H1 (cell line): ENCODE measurements around the gene COX19. TPM values are rescaled to one million over a fixed set of nuclear protein-coding genes. Genes with fewer than 3 reads are reported as not detected.
A peak's percentile ranks its signal among the peaks of the same experiment; 100 is the strongest.

Source experiments
- CTCF ChIA-PET: fragments of 300-600 bp; sonication (Branson Sonifier 250); formaldehyde crosslinking; loops from one replicate; lab custom pipeline; 2021; ENCODE audit not compliant: partially characterized antibody; lab: Charles Lee
- POLR2A ChIA-PET: fragments of 300-600 bp; sonication (Branson Sonifier 250); formaldehyde crosslinking; loops from one replicate; lab custom pipeline; 2021; ENCODE audit warnings: inconsistent platforms; ENCODE audit not compliant: partially characterized antibody; lab: Charles Lee
- DNase-seq, 2 experiments: peaks; one replicate each; pipeline versions ENCODE4 v3.0.0 to v3.0.0-alpha.2; 2010 to 2022; ENCODE audit warnings: low spot score in 2 of 2, low read depth in 1 of 2, mixed read lengths in 1 of 2
- FAIRE-seq: peaks from 2 replicates; lab custom pipeline; 2011; peaks lifted over from hg19 to GRCh38; lab: Jason Lieb, UNC
- H2AFZ ChIP-seq: 2 replicates; pipeline ENCODE4 v1.8.1; 2012; ENCODE audit warnings: low read length, inconsistent platforms
- H2AK5ac ChIP-seq: 2 replicates; pipeline ENCODE4 v1.6.1; 2013; ENCODE audit warnings: low read depth, low read length
- H2BK120ac ChIP-seq: replicated peaks from 2 replicates; pipeline ENCODE3; 2013; ENCODE audit warnings: low read depth, low read length, inconsistent platforms
- H2BK12ac ChIP-seq: 2 replicates; pipeline ENCODE4 v1.6.1; 2013; ENCODE audit warnings: low read depth, low read length
- H2BK15ac ChIP-seq: 2 replicates; pipeline ENCODE4 v1.6.1; 2013; ENCODE audit warnings: low read length
- H2BK20ac ChIP-seq: 2 replicates; pipeline ENCODE4 v1.6.1; 2013; ENCODE audit warnings: low read length
- H2BK5ac ChIP-seq: 2 replicates; pipeline ENCODE4 v1.6.1; 2013; ENCODE audit warnings: low read depth, low read length
- H3K14ac ChIP-seq: 2 replicates; pipeline ENCODE4 v1.6.1; 2013; ENCODE audit warnings: inconsistent platforms; ENCODE audit not compliant: insufficient read length
- H3K18ac ChIP-seq: 2 replicates; pipeline ENCODE4 v1.6.1; 2013; ENCODE audit warnings: low read length; ENCODE audit errors: extremely low read depth
- H3K23ac ChIP-seq: 2 replicates; pipeline ENCODE4 v1.6.1; 2013; ENCODE audit warnings: inconsistent platforms; ENCODE audit not compliant: insufficient read length
- H3K23me2 ChIP-seq: 2 replicates; pipeline ENCODE4 v1.6.1; 2013; ENCODE audit warnings: low read depth, low read length
- H3K27ac ChIP-seq: 2 replicates; pipeline ENCODE4 v1.6.1; 2011; ENCODE audit warnings: low read depth, low read length, inconsistent platforms
- H3K27me3 ChIP-seq, 4 experiments: replicated peaks in 1 of 4; 1 replicate in 1 of 4; 2 replicates in 3 of 4; pipeline versions ENCODE4 v1.6.1 to v1.8.1; 2011 to 2013; ENCODE audit warnings: low read length in 3 of 4, mild to moderate bottlenecking in 3 of 4, inconsistent platforms in 2 of 4, mixed read lengths in 2 of 4, moderate library complexity in 1 of 4; ENCODE audit not compliant: control insufficient read depth in 3 of 4, insufficient read depth in 3 of 4; ENCODE audit errors: extremely low read depth in 1 of 4
- H3K36me3 ChIP-seq, 4 experiments: 2 replicates each; pipeline versions ENCODE4 v1.6.1 to v1.8.1; 2011 to 2013; ENCODE audit warnings: mild to moderate bottlenecking in 4 of 4, low read length in 3 of 4, moderate library complexity in 2 of 4, control low read depth in 1 of 4, inconsistent platforms in 1 of 4; ENCODE audit not compliant: insufficient read depth in 4 of 4, control insufficient read depth in 2 of 4
- H3K4ac ChIP-seq: replicated peaks from 2 replicates; pipeline ENCODE3; 2013; ENCODE audit warnings: low read length, low read depth, mixed read lengths, inconsistent platforms; ENCODE audit not compliant: insufficient read length
- H3K4me1 ChIP-seq, 4 experiments: replicated peaks in 1 of 4; 1 replicate in 1 of 4; 2 replicates in 3 of 4; pipeline versions ENCODE4 v1.6.1 to v1.8.1; 2011 to 2013; ENCODE audit warnings: low read length in 3 of 4, inconsistent platforms in 2 of 4, mixed read lengths in 1 of 4; ENCODE audit not compliant: insufficient read depth in 4 of 4, control insufficient read depth in 3 of 4
- H3K4me2 ChIP-seq, 2 experiments: 2 replicates each; pipeline versions ENCODE4 v1.6.1 to v1.8.1; 2011 to 2013; ENCODE audit warnings: low read depth in 2 of 2, low read length in 2 of 2, control low read depth in 1 of 2, inconsistent platforms in 1 of 2, mild to moderate bottlenecking in 1 of 2; ENCODE audit not compliant: insufficient read depth in 1 of 2
- H3K4me3 ChIP-seq, 4 experiments: fragments of 200-600, 300-600 bp in 1 of 4; sonication (generic), shearing (Covaris generic), sonication (Bioruptor Twin) in 1 of 4; 2 replicates each; pipeline versions ENCODE4 v1.5.1 to v1.8.1; 2011 to 2016; ENCODE audit warnings: low read length in 4 of 4, low read depth in 3 of 4, control low read depth in 2 of 4, inconsistent platforms in 2 of 4, mild to moderate bottlenecking in 2 of 4, mixed read lengths in 1 of 4, moderate library complexity in 1 of 4; ENCODE audit not compliant: insufficient read depth in 2 of 4; ENCODE audit errors: extremely low read depth in 1 of 4
- H3K56ac ChIP-seq: replicated peaks from 2 replicates; pipeline ENCODE3; 2013; ENCODE audit warnings: low read depth, mild to moderate bottlenecking, mixed read lengths, low read length, inconsistent platforms; ENCODE audit not compliant: insufficient read length
- H3K79me1 ChIP-seq: 2 replicates; pipeline ENCODE4 v1.6.1; 2013; ENCODE audit warnings: low read depth, low read length, control low read depth
- H3K79me2 ChIP-seq, 2 experiments: 2 replicates each; pipeline versions ENCODE4 v1.6.1 to v1.8.1; 2012 to 2013; ENCODE audit warnings: low read length in 2 of 2, mild to moderate bottlenecking in 2 of 2, inconsistent platforms in 1 of 2; ENCODE audit not compliant: insufficient read depth in 2 of 2, control insufficient read depth in 1 of 2
- H3K9ac ChIP-seq, 4 experiments: replicated peaks in 1 of 4; 1 replicate in 1 of 4; 2 replicates in 3 of 4; pipeline versions ENCODE4 v1.6.1 to v1.8.1; 2011 to 2013; ENCODE audit warnings: low read depth in 3 of 4, low read length in 3 of 4, control low read depth in 2 of 4, mild to moderate bottlenecking in 2 of 4, moderate library complexity in 2 of 4, inconsistent platforms in 1 of 4; ENCODE audit errors: extremely low read depth in 1 of 4
- H3K9me3 ChIP-seq, 2 experiments: 2 replicates each; pipeline versions ENCODE4 v1.6.1 to v1.8.1; 2012 to 2013; ENCODE audit warnings: mild to moderate bottlenecking in 2 of 2, moderate library complexity in 2 of 2, control low read depth in 1 of 2, inconsistent platforms in 1 of 2, low read depth in 1 of 2, low read length in 1 of 2, mixed read lengths in 1 of 2; ENCODE audit not compliant: insufficient read depth in 2 of 2
- H4K20me1 ChIP-seq, 2 experiments: replicated peaks in 1 of 2; 2 replicates each; pipeline versions ENCODE3 to v1.8.1; 2011 to 2013; ENCODE audit warnings: inconsistent platforms in 2 of 2, low read length in 2 of 2, mild to moderate bottlenecking in 1 of 2; ENCODE audit not compliant: insufficient read depth in 2 of 2, control insufficient read depth in 1 of 2
- H4K5ac ChIP-seq: 2 replicates; pipeline ENCODE4 v1.6.1; 2013; ENCODE audit warnings: low read length, low read depth, mixed read lengths, inconsistent platforms; ENCODE audit not compliant: insufficient read length
- H4K8ac ChIP-seq: 2 replicates; pipeline ENCODE4 v1.8.0; 2013; ENCODE audit warnings: mild to moderate bottlenecking, moderate library complexity, low read length, inconsistent platforms; ENCODE audit not compliant: insufficient read depth; ENCODE audit errors: extremely low read depth
- H4K91ac ChIP-seq: replicated peaks from 2 replicates; pipeline ENCODE3; 2013; ENCODE audit warnings: low read length, mixed read lengths, inconsistent platforms; ENCODE audit not compliant: insufficient read length
- ASH2L ChIP-seq: fragments of 200-600, 300-600 bp; sonication (generic); IDR thresholded peaks from one replicate; pipeline ENCODE4 v1.7.1; 2017; ENCODE audit warnings: low read length
- ATF3 ChIP-seq: IDR thresholded peaks from 2 replicates; pipeline ENCODE4 v1.6.1; 2011; ENCODE audit warnings: low read depth, mild to moderate bottlenecking, low read length; ENCODE audit not compliant: insufficient read depth
- BRCA1 ChIP-seq: IDR thresholded peaks from 2 replicates; pipeline ENCODE4 v1.6.1; 2012; ENCODE audit warnings: low read depth, low read length, improper control_type of control experiment
- CEBPB ChIP-seq: IDR thresholded peaks from 2 replicates; pipeline ENCODE4 v1.6.1; 2012; ENCODE audit warnings: low read depth, low read length
- EZH2 ChIP-seq: fragments of 200-600 bp; sonication (generic); IDR thresholded peaks from 2 replicates; pipeline ENCODE4 v1.7.1; 2012; ENCODE audit warnings: low read depth, mild to moderate bottlenecking, moderate library complexity, low read length, inconsistent platforms; ENCODE audit not compliant: severe bottlenecking
- GABPA ChIP-seq: IDR thresholded peaks from 2 replicates; pipeline ENCODE4 v1.6.1; 2011; ENCODE audit warnings: mild to moderate bottlenecking, low read length, moderate library complexity, borderline replicate concordance; ENCODE audit not compliant: insufficient read depth
- GTF2F1 ChIP-seq: IDR thresholded peaks from 2 replicates; pipeline ENCODE4 v1.6.1; 2012; ENCODE audit warnings: low read depth, low read length, improper control_type of control experiment, borderline replicate concordance
- HDAC6 ChIP-seq: IDR thresholded peaks from one replicate; pipeline ENCODE4 v1.7.1; 2012; ENCODE audit warnings: low read depth, mild to moderate bottlenecking, inconsistent platforms, low read length, moderate library complexity
- NANOG ChIP-seq: IDR thresholded peaks from 2 replicates; pipeline ENCODE4 v1.6.1; 2011; ENCODE audit warnings: low read length, low read depth, mild to moderate bottlenecking, inconsistent platforms; ENCODE audit not compliant: insufficient read depth, poor library complexity, severe bottlenecking
- NRF1 ChIP-seq: IDR thresholded peaks from 2 replicates; pipeline ENCODE4 v1.6.1; 2011; ENCODE audit warnings: mild to moderate bottlenecking, low read depth, low read length, improper control_type of control experiment
- POLR2A ChIP-seq, 2 experiments: IDR thresholded peaks; 1 replicate in 1 of 2; 2 replicates in 1 of 2; pipeline ENCODE4 v1.6.1; 2011; ENCODE audit warnings: low read depth in 2 of 2, low read length in 2 of 2, mild to moderate bottlenecking in 2 of 2; ENCODE audit errors: control extremely low read depth in 1 of 2
- SP1 ChIP-seq: IDR thresholded peaks from 2 replicates; pipeline ENCODE4 v1.6.1; 2011; ENCODE audit warnings: low read depth, low read length
- TAF1 ChIP-seq: IDR thresholded peaks from 2 replicates; pipeline ENCODE4 v1.6.1; 2011; ENCODE audit warnings: mild to moderate bottlenecking, low read depth, low read length
- TBP ChIP-seq: IDR thresholded peaks from 2 replicates; pipeline ENCODE4 v1.6.1; 2011; ENCODE audit warnings: low read depth, low read length, improper control_type of control experiment
- YY1 ChIP-seq: IDR thresholded peaks from 2 replicates; pipeline ENCODE4 v1.6.1; 2011; ENCODE audit warnings: low read depth, mild to moderate bottlenecking, low read length
- WGBS, 2 experiments: shearing (Covaris generic) in 1 of 2; methylation state at CpG; one replicate each; pipeline versions ENCODE4 v1.1.6 to v1.1.7; 2013 to 2015; ENCODE audit warnings: low lambda C conversion rate in 2 of 2, mixed read lengths in 2 of 2, inconsistent platforms in 1 of 2, low coverage in 1 of 2, missing lambda C conversion rate in 1 of 2; ENCODE audit not compliant: insufficient replicate concordance in 2 of 2, insufficient coverage in 1 of 2, insufficient read length in 1 of 2; ENCODE audit errors: extremely low coverage in 1 of 2, missing lambda C conversion rate in 1 of 2; 5-methylcytosine and 5-hydroxymethylcytosine counted together
- polyA plus RNA-seq, 7 experiments: library from polyadenylated mRNA; depleted of rRNA in 3 of 7; stranded (reverse) in 5 of 7; unstranded in 2 of 7; fragments of >200 nt in 5 of 7; fragments of 200-250 nt in 2 of 7; gene quantifications; 1 replicate in 5 of 7; 2 replicates in 1 of 7; 4 replicates in 1 of 7; pipeline versions ENCODE4 v1.2.1 to v1.2.3, GENCODE V29; 2011 to 2013; ENCODE audit warnings: missing spikeins in 2 of 7, mixed read lengths in 2 of 7
- total RNA-seq: library from RNA; stranded (reverse); fragmentation: NEBNext Ultra II Directional; extraction: Animal tissue kit (Norgen Biotek cat#: 25700); gene quantifications from 2 replicates; pipeline ENCODE4 v1.2.1, GENCODE V29; 2021

Gene COX19
- total and polyA plus RNA-seq, 2 of the 8 experiments (the other 6 are each of a cell fraction or from before 2014, with no cell fraction given) = 3.9 to 7.9 TPM

- peak overlapping the region; percentile 68 for H4K8ac ChIP-seq
- no peaks in the 10 kb centered on the region for H3K23me2 ChIP-seq
- no peak overlapping the region for H3K23ac ChIP-seq
- H3K36me3 ChIP-seq = no peaks in the 10 kb centered on the region; a peak in 1 of 8 replicates
- no peak overlapping the region for H3K27ac ChIP-seq
- peaks cover 0 to 8% of the 10 kb centered on the region in 2 experiments; a peak in 1 of 4 replicates for H3K9me3 ChIP-seq
- H4K20me1 ChIP-seq = peaks cover 1 to 6% of the 10 kb centered on the region in 2 experiments
- H2BK5ac ChIP-seq = no peak overlapping the region; the same call in 1 of the 2 replicates
- no peak overlapping the region for H3K4me2 ChIP-seq
- FAIRE-seq (no peak), DNase-seq (no peak)
- ChIA-PET CTCF (interaction anchor here (0.6 to 10.9 kb wide), 6 partner anchors 24 to 1891 kb away, joined by 3 to 117 read pairs (median 4); no protein-coding TSS in a partner anchor), POLR2A (interaction anchor here (1.2 kb wide), 1 partner anchor 9 kb away, joined by 3 read pairs; no protein-coding TSS in a partner anchor)
- WGBS, 2 experiments = 90% methylated on average over 13 of the region's 13 CpGs; no CpG with 5 or more reads in 1 of the 2 experiments
- H2BK15ac ChIP-seq = no peak overlapping the region
- H2BK120ac ChIP-seq = no peak overlapping the region
- no peak overlapping the region for H3K14ac ChIP-seq
- H2BK20ac ChIP-seq = no peak overlapping the region
- no peak overlapping the region for H3K9ac ChIP-seq
- no peak overlapping the region for H2BK12ac ChIP-seq
- no peak overlapping the region for H3K18ac ChIP-seq
- H4K91ac ChIP-seq = no peak overlapping the region
- H3K27me3 ChIP-seq = no peaks in the 10 kb centered on the region
- H3K56ac ChIP-seq = no peak overlapping the region
- H3K4ac ChIP-seq = no peak overlapping the region
- 0 out of 2 replicates have a peak overlapping the region, but pooled peaks have one; percentile 24 for H2AK5ac ChIP-seq
- no peak overlapping the region for H3K4me3 ChIP-seq
- H2AFZ ChIP-seq = no peak overlapping the region
- H3K4me1 ChIP-seq = no peaks in the 10 kb centered on the region
- H3K79me1 ChIP-seq = peaks cover 8% of the 10 kb centered on the region
- H3K79me2 ChIP-seq = no peaks in the 10 kb centered on the region; a peak in 1 of 4 replicates
- no peak overlapping the region for H4K5ac ChIP-seq
- TF ChIP-seq ASH2L = no peak
- no peak for TF ChIP-seq BRCA1
- no peak for TF ChIP-seq CEBPB
- no peak for TF ChIP-seq NRF1
- TF ChIP-seq TBP = no peak
- no peak for TF ChIP-seq ATF3
- TF ChIP-seq HDAC6 = no peak
- no peak for TF ChIP-seq EZH2
- TF ChIP-seq GABPA = no peak
- TF ChIP-seq TAF1 = no peak
- no peak for TF ChIP-seq POLR2A (IDR thresholded peaks at IDR 0.05; ENCODE audit: control extremely low read depth in 1 of 2, low read depth in 2 of 2, low read length in 2 of 2)
- TF ChIP-seq GTF2F1 = no peak
- TF ChIP-seq SP1 = no peak
- TF ChIP-seq YY1 = no peak
- TF ChIP-seq NANOG = no peak
Observed at GRCh38 chr7:1018334-1018695, 43.0 kb upstream of the COX19 start.
